Prostate gland (tissue), 2 donors: ENCODE results near the gene TNS1. TPM values are rescaled to one million over a fixed set of nuclear protein-coding genes. Genes with fewer than 3 reads are reported as not detected.

Experiments used
- DNase-seq: peaks from one replicate; pipeline ENCODE4 v3.0.0-alpha.2; 2019; ENCODE audit warnings: low spot score
- H3K27ac ChIP-seq, 2 donors: fragments of 200-600 bp; sonication (generic); 2 replicates each; pipeline ENCODE4 v1.5.1; 2017 to 2019
- H3K27me3 ChIP-seq: fragments of 200-600 bp; sonication (generic); replicated peaks from 2 replicates; pipeline ENCODE4 v1.5.1; 2019; ENCODE audit not compliant: insufficient read depth
- H3K36me3 ChIP-seq, 2 donors: fragments of 200-600 bp; sonication (generic); 1 replicate in 1 of 2; 2 replicates in 1 of 2; pipeline versions ENCODE4 v1.5.1 to v1.8.1; 2017 to 2019
- H3K4me1 ChIP-seq: fragments of 200-600 bp; sonication (generic); replicated peaks from 2 replicates; pipeline ENCODE4 v1.5.1; 2019
- H3K4me3 ChIP-seq, 2 donors: fragments of 200-600 bp; sonication (generic); 2 replicates each; pipeline ENCODE4 v1.5.1; 2017 to 2019
- H3K9me3 ChIP-seq: fragments of 200-600 bp; sonication (generic); 2 replicates; pipeline ENCODE4 v1.5.1; 2017
- CTCF ChIP-seq, 4 experiments: fragments of 200-600 bp in 2 of 4; fragments of 450-650 bp in 2 of 4; sonication (generic) in 2 of 4; IDR thresholded peaks; 1 replicate in 3 of 4; 2 replicates in 1 of 4; pipeline ENCODE4 v1.5.1; 2016 to 2019; ENCODE audit warnings: antibody characterized with exemption in 4 of 4, mild to moderate bottlenecking in 2 of 4, moderate library complexity in 2 of 4
- POLR2A ChIP-seq: fragments of 450-650 bp; IDR thresholded peaks from one replicate; pipeline ENCODE4 v1.6.1; 2016; ENCODE audit warnings: antibody characterized with exemption, mild to moderate bottlenecking
- POLR2AphosphoS5 ChIP-seq: sonication (generic); formaldehyde crosslinking; IDR thresholded peaks from one replicate; pipeline ENCODE4 v1.6.1; 2017; ENCODE audit warnings: antibody characterized with exemption
- WGBS: methylation state at CpG from one replicate; pipeline ENCODE4 v1.1.5; 2018; 5-methylcytosine and 5-hydroxymethylcytosine counted together
- intact Hi-C: fragments of 100-400 bp; cut with DNase I; formaldehyde crosslinking; loops from one replicate; pipeline ENCODE4 v1.14.2; 2022
- total RNA-seq, 2 donors: library from RNA; depleted of rRNA; stranded (reverse); fragments of >200 nt; gene quantifications; one replicate each; pipeline ENCODE4 v1.1.0, GENCODE V29; 2016

Gene TNS1
- total RNA-seq, 2 donors from 2014 or later: 238 to 659 TPM

GRCh38 chr2:217895070-217895635, 107.6 kb downstream of the TNS1 start:
- no peaks in the 10 kb centered on the region for H3K4me1 ChIP-seq
- no peaks in the 10 kb centered on the region for H3K27me3 ChIP-seq
- no peaks in the 10 kb centered on the region for H3K9me3 ChIP-seq
- peak overlapping the region; percentile 30 to 48 for H3K27ac ChIP-seq
- H3K4me3 ChIP-seq: no peak overlapping the region
- no peak for TF ChIP-seq POLR2AphosphoS5
- TF ChIP-seq POLR2A: no peak
- TF ChIP-seq CTCF (IDR thresholded peaks at IDR 0.05): no peak
- peaks cover 3 to 8% of the 10 kb centered on the region in 2 donors for H3K36me3 ChIP-seq
- 81% methylated on average over 19 of the region's 19 CpGs for WGBS
- no peak for DNase-seq
- intact Hi-C loops: no loop called here

GRCh38 chr2:217893440-217893839, 109.4 kb downstream of the TNS1 start:
- intact Hi-C loops: no loop called here
- no peaks in the 10 kb centered on the region for H3K27me3 ChIP-seq
- H3K9me3 ChIP-seq: no peaks in the 10 kb centered on the region
- TF ChIP-seq POLR2A: no peak
- TF ChIP-seq POLR2AphosphoS5: no peak
- TF ChIP-seq CTCF (IDR thresholded peaks at IDR 0.05): no peak
- WGBS: 72% methylated on average over 8 of the region's 8 CpGs
- peak overlapping the region; percentile 30 to 48 for H3K27ac ChIP-seq
- H3K36me3 ChIP-seq: peaks cover 3 to 17% of the 10 kb centered on the region in 2 donors
- H3K4me3 ChIP-seq: no peak overlapping the region
- no peaks in the 10 kb centered on the region for H3K4me1 ChIP-seq
- no peak for DNase-seq

- intact Hi-C loops: no loop called here
- Histone ChIP-seq H3K36me3 (peaks cover 3 to 17% of the 10 kb centered on the region in 2 donors), H3K4me1 (no peaks in the 10 kb centered on the region), H3K27ac (peak overlapping the region; percentile 30 to 48), H3K9me3 (no peaks in the 10 kb centered on the region), H3K4me3 (no peak overlapping the region), H3K27me3 (no peaks in the 10 kb centered on the region)
- DNase-seq: no peak
- TF ChIP-seq POLR2AphosphoS5 (no peak), CTCF (IDR thresholded peaks at IDR 0.05) (no peak), POLR2A (no peak)
- WGBS: 72% methylated on average over 8 of the region's 8 CpGs
Measured at GRCh38 chr2:217892560-217892959, 110.2 kb downstream of the TNS1 start.

GRCh38 chr2:217890445-217890844, 112.3 kb downstream of the TNS1 start:
- Histone ChIP-seq H3K27ac (peak overlapping the region; percentile 5 to 27), H3K27me3 (no peaks in the 10 kb centered on the region), H3K4me1 (no peaks in the 10 kb centered on the region), H3K4me3 (no peak overlapping the region), H3K36me3 (peaks cover 9 to 22% of the 10 kb centered on the region in 2 donors), H3K9me3 (no peaks in the 10 kb centered on the region)
- no peak for DNase-seq
- intact Hi-C loops: no loop called here
- TF ChIP-seq POLR2AphosphoS5 (no peak), CTCF (IDR thresholded peaks at IDR 0.05) (peak in 1 of 4 experiments; percentile 22), POLR2A (no peak)
- 61% methylated on average over 4 of the region's 4 CpGs for WGBS

GRCh38 chr2:217889656-217890055, 113.1 kb downstream of the TNS1 start:
- Histone ChIP-seq H3K9me3 (no peaks in the 10 kb centered on the region), H3K4me3 (no peak overlapping the region), H3K36me3 (peaks cover 7 to 25% of the 10 kb centered on the region in 2 donors), H3K27me3 (no peaks in the 10 kb centered on the region), H3K4me1 (no peaks in the 10 kb centered on the region), H3K27ac (peak overlapping the region in 1 of 2 donors; percentile 27)
- DNase-seq: no peak
- TF ChIP-seq CTCF (IDR thresholded peaks at IDR 0.05) (no peak), POLR2AphosphoS5 (no peak), POLR2A (no peak)
- intact Hi-C loops: loop anchor here (5.0 kb wide), 2 partner anchors 97 to 98 kb away; no protein-coding TSS in a partner anchor
- 86% methylated on average over 5 of the region's 5 CpGs for WGBS
